HCT116 (cell line): ENCODE measurements around the gene NAALADL2.

Experiments
- CBX3 ChIP-seq: IDR thresholded peaks from 2 replicates; pipeline ENCODE4 v1.6.1; 2012; ENCODE audit warnings: low read depth
- CEBPB ChIP-seq: IDR thresholded peaks from 2 replicates; pipeline ENCODE4 v1.6.1; 2012; ENCODE audit warnings: low read depth
- CTCF ChIP-seq, 3 experiments: fragments of 200-600 bp in 1 of 3; sonication (generic) in 1 of 3; IDR thresholded peaks in 2 of 3; conservative IDR thresholded peaks in 1 of 3; 2 replicates each; pipeline ENCODE4 v1.5.1; 2012 to 2017; ENCODE audit warnings: low read depth in 2 of 3, low read length in 2 of 3, antibody characterized with exemption in 1 of 3, borderline replicate concordance in 1 of 3, control low read depth in 1 of 3, mild to moderate bottlenecking in 1 of 3, mixed read lengths in 1 of 3, mixed run types in 1 of 3, moderate library complexity in 1 of 3; ENCODE audit not compliant: insufficient read depth in 1 of 3
- EGR1 ChIP-seq: IDR thresholded peaks from 2 replicates; pipeline ENCODE4 v1.6.1; 2012; ENCODE audit warnings: low read depth
- ELF1 ChIP-seq: IDR thresholded peaks from 2 replicates; pipeline ENCODE4 v1.6.1; 2012; ENCODE audit warnings: low read depth, borderline replicate concordance
- EZH2 ChIP-seq: fragments of 200-600 bp; sonication (generic); IDR thresholded peaks from 2 replicates; pipeline ENCODE4 v1.6.1; 2017; ENCODE audit warnings: antibody characterized with exemption, mixed run types
- POLR2A ChIP-seq: IDR thresholded peaks from 2 replicates; pipeline ENCODE4 v1.7.0; 2011; ENCODE audit warnings: borderline replicate concordance; ENCODE audit not compliant: insufficient read depth, insufficient read length; ENCODE audit errors: extremely low read depth
- POLR2AphosphoS5 ChIP-seq: IDR thresholded peaks from 2 replicates; pipeline ENCODE4 v1.6.1; 2011; ENCODE audit warnings: mild to moderate bottlenecking, low read depth, low read length, moderate library complexity
- REST ChIP-seq: IDR thresholded peaks from 2 replicates; pipeline ENCODE4 v1.6.1; 2012; ENCODE audit warnings: low read depth
- SIN3A ChIP-seq: IDR thresholded peaks from 2 replicates; pipeline ENCODE4 v1.6.1; 2012; ENCODE audit warnings: low read depth
- SP1 ChIP-seq: IDR thresholded peaks from 2 replicates; pipeline ENCODE4 v1.6.1; 2012; ENCODE audit warnings: low read depth
- ZBTB33 ChIP-seq: IDR thresholded peaks from 2 replicates; pipeline ENCODE4 v1.6.1; 2011; ENCODE audit warnings: mild to moderate bottlenecking, low read length, moderate library complexity; ENCODE audit not compliant: insufficient replicate concordance; ENCODE audit errors: extremely low read depth
- ZNF274 ChIP-seq: fragments of 200-500 bp; sonication (Bioruptor generic); IDR thresholded peaks from 2 replicates; pipeline ENCODE4 v1.6.1; 2014; ENCODE audit warnings: mild to moderate bottlenecking, low read depth, low read length, inconsistent platforms

GRCh38 chr3:175018946-175019727, 160.0 kb downstream of the NAALADL2 start:
- no peak for TF ChIP-seq REST
- TF ChIP-seq POLR2AphosphoS5 = no peak
- TF ChIP-seq EZH2 = no peak
- TF ChIP-seq CTCF (IDR thresholded peaks at IDR 0.05 in 2 of 3, conservative IDR thresholded peaks at IDR 0.05 in 1 of 3; ENCODE audit: borderline replicate concordance in 1 of 3, insufficient read depth in 1 of 3, low read depth in 2 of 3, low read length in 2 of 3) = no peak
- TF ChIP-seq ZNF274 = no peak
- no peak for TF ChIP-seq ZBTB33
- no peak for TF ChIP-seq SIN3A
- no peak for TF ChIP-seq SP1
- no peak for TF ChIP-seq CEBPB
- TF ChIP-seq POLR2A = no peak
- no peak for TF ChIP-seq ELF1
- no peak for TF ChIP-seq CBX3
- TF ChIP-seq EGR1 = no peak
